Heart right ventricle (tissue), 16 donors: ENCODE data around the gene OSBPL5. TPM values are rescaled to one million over a fixed set of nuclear protein-coding genes. Genes with fewer than 3 reads are reported as not detected.

Experiments used
- ATAC-seq, 8 donors: fragments of 200-7000 bp; cut with Tn5 transposase; one replicate each; pipeline ENCODE4 v1.9.1; 2020; ENCODE audit warnings: mild to moderate bottlenecking in 8 of 8, moderate library complexity in 8 of 8, moderate number of reproducible peaks in 1 of 8
- DNase-seq, 2 donors: peaks; one replicate each; pipeline ENCODE4 v3.0.0-alpha.2; 2020
- H3K27ac ChIP-seq, 10 donors: fragments of 200-600 bp; sonication (generic) in 2 of 10; one replicate each; pipeline versions ENCODE4 v1.5.0 to v1.8.0; 2020 to 2022; ENCODE audit warnings: mild to moderate bottlenecking in 3 of 10
- H3K27me3 ChIP-seq, 7 donors: fragments of 200-600 bp; one replicate each; pipeline ENCODE4 v1.8.0; 2021 to 2022; ENCODE audit warnings: mild to moderate bottlenecking in 2 of 7
- H3K36me3 ChIP-seq, 9 donors: fragments of 200-600 bp; sonication (generic) in 1 of 9; one replicate each; pipeline versions ENCODE4 v1.5.0 to v1.8.0; 2020 to 2022; ENCODE audit warnings: mild to moderate bottlenecking in 2 of 9
- H3K4me1 ChIP-seq, 9 donors: fragments of 200-600 bp; sonication (generic) in 1 of 9; one replicate each; pipeline versions ENCODE4 v1.5.0 to v1.8.0; 2020 to 2022; ENCODE audit warnings: mild to moderate bottlenecking in 4 of 9
- H3K4me3 ChIP-seq, 10 donors: fragments of 200-600 bp; sonication (generic) in 2 of 10; one replicate each; pipeline versions ENCODE4 v1.5.0 to v1.8.0; 2020 to 2022; ENCODE audit warnings: mild to moderate bottlenecking in 7 of 10, moderate library complexity in 2 of 10
- H3K9me3 ChIP-seq, 11 donors: fragments of 200-600 bp in 10 of 11; sonication (generic) in 2 of 11; one replicate each; pipeline versions ENCODE4 v1.5.0 to v1.8.0; 2013 to 2022; ENCODE audit warnings: mild to moderate bottlenecking in 2 of 11, control low read depth in 1 of 11, moderate library complexity in 1 of 11
- WGBS, 2 donors: extraction: QIAGEN DNeasy Blood & Tissue Kit; methylation state at CpG; one replicate each; pipeline ENCODE4 v1.1.7; 2013; ENCODE audit warnings: inconsistent platforms in 1 of 2; 5-methylcytosine and 5-hydroxymethylcytosine counted together
- intact Hi-C, 10 donors: fragments of 100-400 bp; cut with DNase I; formaldehyde crosslinking; loops; one replicate each; pipeline versions ENCODE4 v1.11.1 to v1.14.2; 2022
- polyA plus RNA-seq, 2 donors: library from polyadenylated mRNA; stranded (reverse); fragments of 200-250 nt; gene quantifications; one replicate each; pipeline ENCODE4 v1.2.3, GENCODE V29; 2013
- total RNA-seq, 10 donors: library from RNA; stranded (reverse); fragmentation: NEBNext Ultra II Directional in 3 of 10; extraction: Animal tissue kit (Norgen Biotek cat#: 25700) in 3 of 10; gene quantifications; one replicate each; pipeline versions ENCODE4 v1.2.1 to v1.2.4, GENCODE V29; 2021 to 2023
- TF ChIP-seq, protein P1 (sequence below), 9 donors: fragments of 200-600 bp; sonication (generic) in 2 of 9; IDR thresholded peaks; one replicate each; pipeline versions ENCODE4 v1.5.0 to v1.8.0; 2021 to 2022; ENCODE audit warnings: antibody characterized with exemption in 9 of 9, mild to moderate bottlenecking in 5 of 9, moderate library complexity in 1 of 9
- donor health status: Arrhythmogenic right ventricular cardiomyopathy.
- donor health status: ischemic (EF 13 %, LVEDD 7.1; RV severe dilation, severe dysfunction).
- donor health status: healthy with polysubstance abuse.
- donor health status: DM: no; HTN: yes; CAD: no.
- donor health status: DM: no; HTN: no; CAD: no.
- donor health status: ischemic (EF 25% LVEDD 6.9; RV normal size, moderate dysfunction).
- donor health status: ischemic (EF 25% LVEDD 5.7; RV mildly dilated, moderate dysfunction).
- donor health status: healthy.
- donor health status: DM: yes; HTN: yes; CAD: no.
- donor health status: Ischemic cardiomyopathy.
- donor health status: ischemic (EF 35%, LVEDD 5.7; RV mildly dilated, moderate dysfunction).
- donor health status: nonischemic (EF 11% LVEDD 7.7; RV severe dilation, severe dysfunction).
- donor health status: DM: yes; HTN: yes; CAD: no.
- donor health status: PGD.
- donor health status: ischemic (EF 29% LVEDD 5.4; RV normal size, mild dysfunction).
- donor health status: nonischemic (EF 23%, LVEDD 6.1; RV moderate dilation, normal function).

OSBPL5 gene
- total and polyA plus RNA-seq, 12 donors, result 10.4 to 18.7 (median 15.5) TPM

DNA sequence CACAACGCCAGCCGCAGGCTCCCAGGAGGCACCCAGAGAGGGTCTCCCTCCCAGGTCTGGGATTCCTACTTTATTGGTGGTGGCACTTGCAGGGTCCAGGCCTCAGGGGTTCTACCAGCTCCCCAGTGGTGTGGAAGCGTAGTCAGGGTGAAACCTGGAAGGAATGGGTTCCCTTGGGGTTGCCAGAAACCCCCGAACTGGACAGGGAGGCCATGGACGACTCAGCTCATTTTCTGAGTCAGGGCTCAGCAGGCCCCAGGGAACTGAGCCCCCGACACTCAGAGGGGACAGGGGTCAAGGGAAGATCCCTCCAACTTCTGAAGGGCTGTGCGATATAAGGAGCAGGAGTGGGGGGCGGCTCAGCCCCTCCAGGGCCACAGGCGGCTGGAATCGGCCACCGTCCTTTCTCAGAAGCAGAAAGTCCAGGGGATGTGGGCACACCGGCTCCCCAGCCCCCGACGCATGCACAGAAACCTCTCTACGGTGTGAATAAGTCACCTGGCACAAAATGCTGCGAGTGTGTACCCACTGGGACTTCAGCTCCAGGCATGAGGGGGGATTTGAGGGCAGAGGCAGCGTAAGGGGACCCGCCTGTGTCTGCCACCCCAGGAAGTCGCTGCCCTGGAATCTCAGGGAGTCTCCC lies 28.4 kb upstream of the OSBPL5 start:
- Histone ChIP-seq H3K4me1 (peaks cover 0 to 6% (median 0%) of the 10 kb centered on the region in 9 donors), H3K9me3 (no peaks in the 10 kb centered on the region), H3K36me3 (no peaks in the 10 kb centered on the region), H3K27me3 (peaks cover 0 to 18% (median 0%) of the 10 kb centered on the region in 7 donors), H3K4me3 (no peak overlapping the region), H3K27ac (no peak overlapping the region)
- intact Hi-C loops, result loop anchor here in 1 of 10 donors (10.0 kb wide), 1 partner anchor 69 kb away; no protein-coding TSS in a partner anchor
- DNase-seq (no peak), ATAC-seq (no peak)
- TF ChIP-seq, protein P1, sequence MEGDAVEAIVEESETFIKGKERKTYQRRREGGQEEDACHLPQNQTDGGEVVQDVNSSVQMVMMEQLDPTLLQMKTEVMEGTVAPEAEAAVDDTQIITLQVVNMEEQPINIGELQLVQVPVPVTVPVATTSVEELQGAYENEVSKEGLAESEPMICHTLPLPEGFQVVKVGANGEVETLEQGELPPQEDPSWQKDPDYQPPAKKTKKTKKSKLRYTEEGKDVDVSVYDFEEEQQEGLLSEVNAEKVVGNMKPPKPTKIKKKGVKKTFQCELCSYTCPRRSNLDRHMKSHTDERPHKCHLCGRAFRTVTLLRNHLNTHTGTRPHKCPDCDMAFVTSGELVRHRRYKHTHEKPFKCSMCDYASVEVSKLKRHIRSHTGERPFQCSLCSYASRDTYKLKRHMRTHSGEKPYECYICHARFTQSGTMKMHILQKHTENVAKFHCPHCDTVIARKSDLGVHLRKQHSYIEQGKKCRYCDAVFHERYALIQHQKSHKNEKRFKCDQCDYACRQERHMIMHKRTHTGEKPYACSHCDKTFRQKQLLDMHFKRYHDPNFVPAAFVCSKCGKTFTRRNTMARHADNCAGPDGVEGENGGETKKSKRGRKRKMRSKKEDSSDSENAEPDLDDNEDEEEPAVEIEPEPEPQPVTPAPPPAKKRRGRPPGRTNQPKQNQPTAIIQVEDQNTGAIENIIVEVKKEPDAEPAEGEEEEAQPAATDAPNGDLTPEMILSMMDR (IDR thresholded peaks at IDR 0.05), result no peak
- WGBS, 2 donors, result 82 to 85% methylated on average over 19 of the region's 19 CpGs

DNA sequence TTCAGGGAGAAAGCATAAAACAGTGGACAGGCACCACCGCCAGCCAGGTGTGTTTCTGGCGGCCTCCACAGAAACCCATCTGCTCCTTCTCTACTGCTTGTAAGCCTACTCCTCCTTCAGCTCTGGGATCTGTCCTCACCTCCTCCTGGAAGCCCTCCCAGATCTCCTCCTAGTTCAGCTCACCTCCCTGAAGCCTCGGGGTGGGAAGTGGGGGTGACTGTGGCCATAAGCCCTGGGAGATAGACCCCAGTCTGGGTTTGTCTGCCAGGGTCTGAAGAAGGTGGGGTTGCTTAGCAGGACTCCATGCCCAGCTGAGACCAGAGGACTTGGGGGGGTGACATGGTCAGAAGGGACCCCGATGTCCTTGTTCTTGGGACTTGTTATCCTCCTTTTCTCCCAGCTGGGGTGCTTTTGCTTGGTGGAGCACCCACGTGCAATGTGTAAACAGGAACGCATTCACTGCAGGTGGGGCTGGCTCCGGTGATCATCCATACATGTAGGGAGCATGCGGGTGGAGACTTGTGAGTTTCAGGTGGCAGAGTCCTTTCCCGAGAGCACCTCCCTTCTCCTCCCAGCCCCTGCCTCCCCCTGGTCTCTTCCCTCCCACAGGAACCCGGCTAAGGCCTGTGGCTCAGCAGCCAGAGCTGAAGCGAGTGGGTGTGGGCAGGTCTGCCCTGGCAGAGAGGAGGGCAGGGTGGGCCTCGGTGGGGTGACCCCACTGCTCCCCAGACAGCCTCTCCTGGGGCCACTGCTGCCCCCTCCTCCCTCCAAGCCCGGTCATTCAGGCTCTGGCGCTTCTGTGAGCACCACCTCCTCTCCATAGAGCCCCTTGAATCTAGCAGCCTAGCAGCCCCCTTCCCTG lies 27.6 kb upstream of the OSBPL5 start:
- intact Hi-C loops, result loop anchor here in 1 of 10 donors (10.0 kb wide), 1 partner anchor 68 kb away; no protein-coding TSS in a partner anchor
- WGBS, 2 donors, result 87 to 92% methylated on average over 14 of the region's 14 CpGs
- ATAC-seq, result no peak
- H3K36me3 ChIP-seq, result no peaks in the 10 kb centered on the region
- no peak overlapping the region for H3K27ac ChIP-seq
- peaks cover 0 to 6% (median 0%) of the 10 kb centered on the region in 9 donors for H3K4me1 ChIP-seq
- no peaks in the 10 kb centered on the region for H3K9me3 ChIP-seq
- no peak overlapping the region for H3K4me3 ChIP-seq
- TF ChIP-seq, protein P1 (IDR thresholded peaks at IDR 0.05), result no peak
- H3K27me3 ChIP-seq, result peaks cover 0 to 11% (median 3%) of the 10 kb centered on the region in 7 donors
- DNase-seq, result no peak

DNA sequence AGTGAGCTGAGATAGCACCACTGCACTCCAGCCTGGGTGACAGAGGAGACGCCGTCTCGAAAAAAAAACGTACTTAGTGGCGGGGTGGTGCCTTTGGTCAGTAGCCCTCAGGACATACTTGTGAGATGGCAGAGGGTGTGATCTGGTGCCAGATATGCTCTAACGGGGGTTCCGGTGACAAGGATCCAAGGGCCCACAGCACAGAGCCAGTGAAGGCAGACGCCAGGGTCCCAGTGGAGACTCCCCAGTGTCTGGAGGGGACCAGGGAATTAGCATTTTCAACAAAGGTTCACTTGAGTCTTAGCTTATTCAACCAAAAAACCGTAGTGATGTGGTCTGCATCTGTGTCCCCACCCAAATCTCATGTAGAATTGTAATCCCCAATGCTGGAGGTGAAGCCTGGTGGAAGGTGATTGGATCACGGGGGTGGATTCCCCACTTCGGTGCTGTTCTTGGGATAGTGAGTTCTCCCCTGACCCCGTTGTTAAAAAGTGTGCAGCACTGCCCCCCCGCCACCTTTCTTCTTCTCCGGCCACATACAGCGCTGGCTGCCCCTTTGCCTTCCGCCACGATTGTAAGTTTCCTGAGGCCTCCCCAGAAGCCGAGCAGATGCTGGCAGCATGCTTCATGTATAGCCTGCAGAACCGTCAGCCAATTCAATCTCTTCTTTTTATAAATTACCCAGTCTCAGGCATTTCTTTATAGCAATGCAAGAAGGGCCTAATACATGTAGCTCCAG lies 26.6 kb upstream of the OSBPL5 start:
- Histone ChIP-seq H3K36me3 (no peaks in the 10 kb centered on the region), H3K4me1 (peaks cover 0 to 6% (median 0%) of the 10 kb centered on the region in 9 donors), H3K27me3 (peaks cover 0 to 8% (median under 1%) of the 10 kb centered on the region in 7 donors), H3K27ac (no peak overlapping the region), H3K9me3 (no peaks in the 10 kb centered on the region), H3K4me3 (no peak overlapping the region)
- intact Hi-C loops, result loop anchor here in 1 of 10 donors (10.0 kb wide), 1 partner anchor 67 kb away; no protein-coding TSS in a partner anchor
- ATAC-seq, result no peak
- DNase-seq, result no peak
- TF ChIP-seq, protein P1 (IDR thresholded peaks at IDR 0.05), result no peak
- WGBS, 2 donors, result 91 to 95% methylated on average over 18 to 19 of the region's 19 CpGs

DNA sequence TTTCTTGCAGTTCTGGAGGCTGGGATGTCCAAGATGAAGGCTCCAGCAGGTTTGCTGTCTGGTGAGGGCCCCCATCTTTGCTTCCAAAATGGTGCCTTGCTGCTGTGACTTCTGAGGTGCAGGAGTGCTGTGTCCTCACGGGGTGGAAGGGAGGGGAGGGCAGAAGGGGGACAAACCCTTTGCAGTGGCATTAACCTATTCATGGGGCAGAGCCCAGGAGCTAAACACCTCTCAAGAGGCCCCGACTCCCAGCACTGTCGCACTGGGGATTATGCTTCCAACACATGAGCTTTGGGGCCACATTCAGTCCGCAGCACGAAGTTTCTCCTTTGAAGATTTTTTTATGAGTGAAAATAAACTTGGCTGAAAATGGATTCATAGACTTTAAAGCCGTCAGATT lies 25.5 kb upstream of the OSBPL5 start:
- no peak overlapping the region for H3K4me3 ChIP-seq
- H3K27ac ChIP-seq, result no peak overlapping the region
- peaks cover 0 to 7% (median 0%) of the 10 kb centered on the region in 7 donors for H3K27me3 ChIP-seq
- 77 to 84% methylated on average over 6 of the region's 6 CpGs for WGBS, 2 donors
- H3K4me1 ChIP-seq, result peaks cover 0 to 6% (median 0%) of the 10 kb centered on the region in 9 donors
- no peak for ATAC-seq
- DNase-seq, result no peak
- no peaks in the 10 kb centered on the region for H3K36me3 ChIP-seq
- H3K9me3 ChIP-seq, result no peaks in the 10 kb centered on the region
- intact Hi-C loops, result loop anchor here in 1 of 10 donors (10.0 kb wide), 1 partner anchor 66 kb away; no protein-coding TSS in a partner anchor
- TF ChIP-seq, protein P1 (IDR thresholded peaks at IDR 0.05), result no peak
